Liver (tissue), 9 donors: Measurements from ENCODE around the gene DCLRE1A. TPM values are rescaled to one million over a fixed set of nuclear protein-coding genes. Genes with fewer than 3 reads are reported as not detected.

Experiments
- DNase-seq: peaks from one replicate; pipeline ENCODE4 v3.0.0-alpha.2; 2017; ENCODE audit warnings: low spot score
- H3K27ac ChIP-seq, 2 donors: one replicate each; pipeline ENCODE4 v1.7.0; 2013; ENCODE audit warnings: inconsistent platforms in 2 of 2, low read length in 2 of 2, control low read depth in 1 of 2, low read depth in 1 of 2, mild to moderate bottlenecking in 1 of 2
- H3K27me3 ChIP-seq, 4 donors: one replicate each; pipeline versions ENCODE4 v1.6.1 to v1.7.0; 2013; ENCODE audit warnings: low read length in 3 of 4, inconsistent platforms in 1 of 4, mild to moderate bottlenecking in 1 of 4, moderate library complexity in 1 of 4; ENCODE audit not compliant: control insufficient read depth in 4 of 4, insufficient read depth in 4 of 4
- H3K36me3 ChIP-seq, 4 donors: one replicate each; pipeline versions ENCODE4 v1.6.1 to v1.7.0; 2013; ENCODE audit warnings: low read length in 3 of 4, mild to moderate bottlenecking in 3 of 4, low read depth in 1 of 4, moderate library complexity in 1 of 4; ENCODE audit not compliant: control insufficient read depth in 4 of 4, insufficient read depth in 3 of 4
- H3K4me1 ChIP-seq, 4 donors: one replicate each; pipeline versions ENCODE4 v1.6.1 to v1.7.0; 2013; ENCODE audit warnings: low read length in 3 of 4, mild to moderate bottlenecking in 3 of 4, moderate library complexity in 1 of 4; ENCODE audit not compliant: control insufficient read depth in 4 of 4, insufficient read depth in 4 of 4
- H3K4me3 ChIP-seq, 3 donors: one replicate each; pipeline versions ENCODE4 v1.6.1 to v1.7.0; 2013; ENCODE audit warnings: low read length in 3 of 3, control low read depth in 1 of 3, low read depth in 1 of 3, mild to moderate bottlenecking in 1 of 3
- H3K9ac ChIP-seq, 2 donors: one replicate each; pipeline ENCODE4 v1.7.0; 2013; ENCODE audit warnings: low read length in 2 of 2, mild to moderate bottlenecking in 2 of 2, moderate library complexity in 2 of 2, control low read depth in 1 of 2, low read depth in 1 of 2
- H3K9me3 ChIP-seq, 4 donors: one replicate each; pipeline versions ENCODE4 v1.6.1 to v1.7.0; 2013; ENCODE audit warnings: low read length in 3 of 4; ENCODE audit not compliant: control insufficient read depth in 4 of 4
- CTCF ChIP-seq: fragments of 150-350 bp; IDR thresholded peaks from 2 replicates; pipeline ENCODE4 v1.5.1; 2017; ENCODE audit warnings: improper control_type of control experiment, low read depth, low read length; ENCODE audit not compliant: missing input control
- EGR1 ChIP-seq, 2 donors: IDR thresholded peaks; 2 replicates each; pipeline ENCODE4 v1.6.1; 2016 to 2018; ENCODE audit warnings: antibody characterized with exemption in 2 of 2, low read depth in 2 of 2
- FOXA1 ChIP-seq: IDR thresholded peaks from 2 replicates; pipeline ENCODE4 v1.6.1; 2016; ENCODE audit warnings: antibody characterized with exemption
- FOXA2 ChIP-seq: IDR thresholded peaks from 2 replicates; pipeline ENCODE4 v1.6.1; 2016; ENCODE audit warnings: antibody characterized with exemption
- GABPA ChIP-seq, 2 donors: IDR thresholded peaks in 1 of 2; conservative IDR thresholded peaks in 1 of 2; 2 replicates each; pipeline ENCODE4 v1.6.1; 2016; ENCODE audit warnings: antibody characterized with exemption in 2 of 2, mild to moderate bottlenecking in 1 of 2, moderate library complexity in 1 of 2
- HNF4A ChIP-seq, 2 donors: conservative IDR thresholded peaks; 2 replicates each; pipeline ENCODE4 v1.6.1; 2016; ENCODE audit warnings: antibody characterized with exemption in 2 of 2, mild to moderate bottlenecking in 2 of 2
- HNF4G ChIP-seq: IDR thresholded peaks from 2 replicates; pipeline ENCODE4 v1.6.1; 2016; ENCODE audit warnings: antibody characterized with exemption
- MAX ChIP-seq: IDR thresholded peaks from 2 replicates; pipeline ENCODE4 v1.6.1; 2016; ENCODE audit warnings: antibody characterized with exemption
- NR2F2 ChIP-seq: IDR thresholded peaks from 2 replicates; pipeline ENCODE4 v1.6.1; 2016; ENCODE audit warnings: antibody characterized with exemption
- RAD21 ChIP-seq, 2 donors: IDR thresholded peaks; 2 replicates each; pipeline ENCODE4 v1.6.1; 2016; ENCODE audit warnings: antibody characterized with exemption in 2 of 2, mild to moderate bottlenecking in 2 of 2
- YY1 ChIP-seq: IDR thresholded peaks from 2 replicates; pipeline ENCODE4 v1.6.1; 2016; ENCODE audit warnings: antibody characterized with exemption, mild to moderate bottlenecking
- WGBS: extraction: QIAGEN DNeasy Blood & Tissue Kit; methylation state at CpG from one replicate; pipeline ENCODE4 v1.1.7; 2013; 5-methylcytosine and 5-hydroxymethylcytosine counted together
- polyA plus RNA-seq, 2 donors: library from polyadenylated mRNA; stranded (reverse) in 1 of 2; unstranded in 1 of 2; fragments of 200-250 nt in 1 of 2; fragments of >200 nt in 1 of 2; fragmentation: Nextera tagmentation in 1 of 2; extraction: Ambion mirVana in 1 of 2; gene quantifications; one replicate each; pipeline versions ENCODE4 v1.2.1 to v1.2.3, GENCODE V29; 2013 to 2015
- total RNA-seq, 2 donors: library from RNA; depleted of rRNA; stranded (reverse); fragments of >200 nt; gene quantifications; one replicate each; pipeline ENCODE4 v1.2.3, GENCODE V29; 2014
- TF ChIP-seq, protein P1 (sequence below): IDR thresholded peaks from 2 replicates; pipeline ENCODE4 v1.6.1; 2016; ENCODE audit warnings: antibody characterized with exemption
- TF ChIP-seq, protein P2 (sequence below): IDR thresholded peaks from 2 replicates; pipeline ENCODE4 v1.6.1; 2016; ENCODE audit warnings: antibody characterized with exemption
- donor health status: healthy.
- donor health status: healthy.
- donor health status: healthy.
- donor health status: healthy.
- donor health status: healthy.

Gene DCLRE1A
- total and polyA plus RNA-seq, 4 donors = 1.9 to 11.3 (median 6.4) TPM

DNA sequence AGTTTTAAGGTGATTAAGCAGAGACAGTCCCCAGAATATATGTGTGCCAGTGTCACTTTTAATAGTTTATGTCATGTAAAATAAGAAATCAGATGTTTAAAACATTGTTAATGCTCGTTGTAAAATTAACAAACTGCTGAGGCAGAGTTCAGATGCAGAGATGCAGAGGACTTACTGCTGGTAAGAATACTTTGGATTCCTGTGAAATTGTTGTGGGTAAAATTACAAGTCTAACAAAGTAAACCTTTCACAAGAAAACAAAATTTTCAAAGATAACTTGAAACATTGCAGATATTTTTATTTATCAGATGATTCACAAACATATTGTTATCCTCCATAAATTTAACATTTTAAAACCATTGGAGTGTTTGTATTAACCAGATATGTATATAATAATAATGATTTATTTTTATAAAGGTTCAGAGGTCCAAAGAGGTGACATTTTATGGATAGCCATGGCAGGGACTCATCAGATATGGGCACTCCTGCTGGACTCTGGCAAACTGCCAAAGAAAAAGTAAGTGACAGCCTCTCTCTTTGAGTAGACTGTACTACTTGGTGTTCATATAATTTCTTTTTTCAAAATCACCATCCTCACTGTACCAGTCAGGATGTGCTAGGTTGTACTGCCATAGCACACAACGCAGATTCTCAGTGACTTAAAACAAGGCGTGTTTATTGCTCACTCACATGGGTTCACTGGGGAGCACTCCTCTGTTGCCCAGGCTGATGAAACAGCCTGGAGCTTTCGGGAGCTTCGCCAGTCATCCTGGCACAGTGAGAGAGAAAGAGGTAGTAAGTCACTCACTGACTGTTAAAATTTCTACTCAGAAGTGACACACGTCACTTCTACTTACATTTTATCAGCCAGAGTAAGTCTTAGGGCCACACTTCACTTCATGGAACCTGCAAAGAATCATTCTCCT, 44.1 kb upstream of the DCLRE1A start:
- Histone ChIP-seq H3K4me1 (no peaks in the 10 kb centered on the region), H3K27ac (no peak overlapping the region), H3K27me3 (no peaks in the 10 kb centered on the region), H3K4me3 (no peak overlapping the region), H3K36me3 (peaks cover 4 to 28% (median 16%) of the 10 kb centered on the region in 4 donors), H3K9me3 (no peaks in the 10 kb centered on the region), H3K9ac (no peak overlapping the region)
- TF ChIP-seq FOXA1 = no peak
- TF ChIP-seq YY1 = no peak
- no peak for TF ChIP-seq NR2F2
- no peak for TF ChIP-seq RAD21 (IDR thresholded peaks at IDR 0.05)
- TF ChIP-seq HNF4G = no peak
- TF ChIP-seq MAX = no peak
- TF ChIP-seq EGR1 (IDR thresholded peaks at IDR 0.05; ENCODE audit: low read depth in 2 of 2) = no peak
- no peak for TF ChIP-seq HNF4A (conservative IDR thresholded peaks at IDR 0.05)
- TF ChIP-seq FOXA2 = no peak
- TF ChIP-seq GABPA (IDR thresholded peaks at IDR 0.05 in 1 of 2, conservative IDR thresholded peaks at IDR 0.05 in 1 of 2) = no peak
- TF ChIP-seq, protein P1, sequence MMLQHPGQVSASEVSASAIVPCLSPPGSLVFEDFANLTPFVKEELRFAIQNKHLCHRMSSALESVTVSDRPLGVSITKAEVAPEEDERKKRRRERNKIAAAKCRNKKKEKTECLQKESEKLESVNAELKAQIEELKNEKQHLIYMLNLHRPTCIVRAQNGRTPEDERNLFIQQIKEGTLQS = no peak
- WGBS = 93% methylated on average over 6 of the region's 6 CpGs
- DNase-seq = no peak

GRCh38 chr10:113895018-113895417, 41.1 kb upstream of the DCLRE1A start:
- TF ChIP-seq YY1 (no peak), HNF4G (no peak), CTCF (no peak), FOXA2 (no peak), NR2F2 (no peak), HNF4A (conservative IDR thresholded peaks at IDR 0.05) (no peak), FOXA1 (no peak), GABPA (IDR thresholded peaks at IDR 0.05 in 1 of 2, conservative IDR thresholded peaks at IDR 0.05 in 1 of 2) (no peak)
- TF ChIP-seq, protein P2, sequence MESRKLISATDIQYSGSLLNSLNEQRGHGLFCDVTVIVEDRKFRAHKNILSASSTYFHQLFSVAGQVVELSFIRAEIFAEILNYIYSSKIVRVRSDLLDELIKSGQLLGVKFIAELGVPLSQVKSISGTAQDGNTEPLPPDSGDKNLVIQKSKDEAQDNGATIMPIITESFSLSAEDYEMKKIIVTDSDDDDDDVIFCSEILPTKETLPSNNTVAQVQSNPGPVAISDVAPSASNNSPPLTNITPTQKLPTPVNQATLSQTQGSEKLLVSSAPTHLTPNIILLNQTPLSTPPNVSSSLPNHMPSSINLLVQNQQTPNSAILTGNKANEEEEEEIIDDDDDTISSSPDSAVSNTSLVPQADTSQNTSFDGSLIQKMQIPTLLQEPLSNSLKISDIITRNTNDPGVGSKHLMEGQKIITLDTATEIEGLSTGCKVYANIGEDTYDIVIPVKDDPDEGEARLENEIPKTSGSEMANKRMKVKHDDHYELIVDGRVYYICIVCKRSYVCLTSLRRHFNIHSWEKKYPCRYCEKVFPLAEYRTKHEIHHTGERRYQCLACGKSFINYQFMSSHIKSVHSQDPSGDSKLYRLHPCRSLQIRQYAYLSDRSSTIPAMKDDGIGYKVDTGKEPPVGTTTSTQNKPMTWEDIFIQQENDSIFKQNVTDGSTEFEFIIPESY = no peak
- H3K9me3 ChIP-seq = no peaks in the 10 kb centered on the region
- peaks cover 0 to 12% (median 3%) of the 10 kb centered on the region in 4 donors for H3K36me3 ChIP-seq
- H3K4me3 ChIP-seq = no peak overlapping the region
- no peak overlapping the region for H3K27ac ChIP-seq
- H3K27me3 ChIP-seq = no peaks in the 10 kb centered on the region
- no peak for DNase-seq
- no peaks in the 10 kb centered on the region for H3K4me1 ChIP-seq
- H3K9ac ChIP-seq = no peak overlapping the region
